GM12892 (cell line): ENCODE results near the gene MEX3C.
A peak's percentile ranks its signal among the peaks of the same experiment; 100 is the strongest.

Experiments
- DNase-seq: peaks from one replicate; pipeline ENCODE4 v3.0.0; 2011; ENCODE audit not compliant: insufficient read length
- FAIRE-seq: peaks from 2 replicates; lab custom pipeline; 2011; peaks lifted over from hg19 to GRCh38; lab: Jason Lieb, UNC
- POLR2A ChIP-seq: IDR thresholded peaks from 2 replicates; pipeline ENCODE4 v1.6.1; 2011; ENCODE audit warnings: low read depth, low read length, control low read depth
- POLR2AphosphoS5 ChIP-seq: IDR thresholded peaks from 2 replicates; pipeline ENCODE4 v1.6.1; 2011; ENCODE audit warnings: low read depth, low read length, control low read depth
- TAF1 ChIP-seq: IDR thresholded peaks from 2 replicates; pipeline ENCODE4 v1.6.1; 2011; ENCODE audit warnings: low read depth, mild to moderate bottlenecking, control low read depth, low read length, borderline replicate concordance

The MEX3C gene

DNA sequence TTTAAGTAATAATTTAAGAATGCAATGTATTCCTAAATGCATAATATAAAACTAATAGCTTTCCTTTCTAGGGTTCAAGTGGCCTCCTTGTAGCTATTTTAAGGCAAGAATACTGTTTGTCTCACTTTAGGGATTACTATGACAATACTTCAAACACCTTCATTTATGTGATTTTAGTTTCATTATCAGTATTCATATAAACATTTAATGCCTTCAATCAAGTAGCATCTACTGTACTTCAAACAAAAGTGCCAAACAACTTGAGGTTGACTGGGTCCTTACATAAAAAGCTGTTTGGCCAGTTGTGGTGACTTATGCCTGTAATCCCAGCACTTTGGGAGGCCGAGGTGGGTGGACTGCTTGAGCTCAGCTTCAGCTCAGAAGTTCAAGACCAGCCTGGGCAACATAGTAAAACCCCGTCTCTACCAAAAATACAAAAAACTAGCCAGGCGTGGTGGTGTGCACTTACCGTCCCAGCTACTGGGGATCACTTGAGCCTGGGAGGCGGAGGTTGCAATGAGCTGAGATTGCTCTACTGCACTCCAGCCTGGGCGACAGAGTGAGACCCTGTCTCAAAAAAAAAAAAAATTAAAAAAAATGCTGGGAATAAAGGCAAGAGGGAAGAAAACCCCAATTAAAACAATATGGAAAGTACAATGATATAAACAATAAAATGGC is 9.3 kb downstream of the MEX3C start:
- no peak for TF ChIP-seq POLR2AphosphoS5
- no peak for TF ChIP-seq POLR2A
- TF ChIP-seq TAF1, result no peak
- DNase-seq, result no peak
- peak; percentile 92 for FAIRE-seq

DNA sequence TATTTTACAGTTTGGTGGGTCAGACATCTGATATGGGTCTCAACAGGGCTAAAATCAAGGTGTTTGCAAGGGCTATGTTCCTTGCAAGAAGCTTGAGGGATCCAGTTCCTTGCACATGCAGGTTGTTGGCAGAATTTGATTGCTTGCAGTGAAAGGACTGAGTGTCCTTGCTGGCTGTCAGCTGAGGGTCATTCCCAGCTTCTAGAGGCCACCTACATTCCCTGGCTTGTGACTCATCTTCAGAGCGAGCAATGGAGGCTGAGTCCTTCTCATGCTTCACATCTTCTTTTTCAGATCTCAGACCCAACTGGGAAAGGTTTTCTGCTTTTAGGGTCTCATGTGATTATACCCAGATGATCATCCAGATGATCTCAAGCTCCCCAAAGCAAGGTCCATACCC is 12.4 kb downstream of the MEX3C start:
- TF ChIP-seq POLR2AphosphoS5, result no peak
- no peak for TF ChIP-seq POLR2A
- no peak for TF ChIP-seq TAF1
- no peak for FAIRE-seq
- DNase-seq, result no peak

DNA sequence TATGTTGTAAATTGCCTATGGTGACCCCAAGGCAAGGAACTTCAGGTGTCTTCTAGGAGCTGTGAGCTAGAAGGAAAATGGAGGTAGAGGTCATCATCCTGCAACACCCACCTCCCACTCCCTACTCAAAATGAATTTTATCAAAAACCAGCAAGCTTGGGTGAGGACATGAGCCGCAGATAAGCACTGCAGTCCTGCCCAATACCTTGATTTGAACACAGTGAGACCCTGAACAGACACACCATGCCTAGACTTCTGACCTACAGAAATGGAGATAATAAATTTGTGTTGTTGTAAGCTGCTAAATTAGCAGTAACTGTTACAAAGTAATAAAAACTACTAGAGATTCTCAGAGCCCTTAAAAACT is 13.4 kb downstream of the MEX3C start:
- FAIRE-seq, result no peak
- no peak for TF ChIP-seq POLR2AphosphoS5
- TF ChIP-seq TAF1, result no peak
- TF ChIP-seq POLR2A, result no peak
- no peak for DNase-seq

DNA sequence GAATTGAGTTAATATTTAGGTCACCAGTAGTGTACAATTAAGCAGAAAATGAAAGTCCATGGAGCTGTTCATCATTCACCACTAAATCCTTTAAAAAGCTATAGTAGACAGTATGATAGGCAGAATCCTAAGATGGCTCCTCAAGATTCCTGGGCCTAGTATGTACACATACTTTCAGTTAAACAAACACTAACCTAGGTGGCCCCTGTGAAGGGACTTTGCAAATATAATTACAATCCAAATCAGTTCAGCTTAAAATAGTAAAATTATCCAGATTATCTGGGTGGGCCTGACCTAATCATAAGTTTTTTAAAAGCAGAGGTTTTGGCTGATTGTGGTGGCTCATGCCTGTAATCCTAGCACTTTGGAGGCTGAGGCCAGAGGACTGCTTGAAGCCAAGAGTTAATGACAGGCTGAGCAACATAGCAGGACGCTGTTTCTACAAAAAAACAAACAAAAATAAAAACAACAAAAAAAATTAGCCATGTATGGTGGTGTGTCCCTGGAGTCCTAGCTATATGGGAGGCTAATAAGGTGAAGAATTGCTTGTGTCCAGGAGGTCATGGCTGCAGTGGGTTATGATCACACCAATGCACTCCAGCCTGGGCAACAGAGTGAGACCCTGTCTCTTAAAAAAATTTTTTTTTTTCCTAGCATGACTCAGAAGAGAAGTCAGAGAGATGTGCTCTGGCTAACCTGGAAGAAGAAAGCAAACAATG is 13.9 kb downstream of the MEX3C start:
- TF ChIP-seq POLR2A (no peak), POLR2AphosphoS5 (no peak), TAF1 (no peak)
- FAIRE-seq (no peak), DNase-seq (no peak)

DNA sequence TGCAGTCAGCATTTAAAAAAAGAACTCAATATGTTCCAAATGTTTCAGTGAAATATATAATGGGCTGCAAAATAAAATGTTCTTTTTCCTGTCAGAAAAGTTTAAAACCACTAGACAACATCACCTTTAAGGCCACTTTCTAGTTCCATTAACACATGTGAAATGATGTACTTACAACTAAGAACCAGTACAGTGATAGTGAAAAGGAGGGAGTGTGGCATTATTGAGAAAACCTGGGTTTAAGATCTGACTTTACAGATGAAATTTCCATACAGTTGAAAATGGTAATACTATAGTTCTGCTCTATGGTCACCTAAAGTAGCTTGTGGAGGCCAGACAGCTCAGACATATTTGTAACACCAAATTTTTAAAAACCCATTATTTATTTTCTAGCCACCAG is 14.7 kb downstream of the MEX3C start:
- DNase-seq (no peak), FAIRE-seq (peak; percentile 67)
- TF ChIP-seq POLR2A, result no peak
- no peak for TF ChIP-seq TAF1
- TF ChIP-seq POLR2AphosphoS5, result no peak

DNA sequence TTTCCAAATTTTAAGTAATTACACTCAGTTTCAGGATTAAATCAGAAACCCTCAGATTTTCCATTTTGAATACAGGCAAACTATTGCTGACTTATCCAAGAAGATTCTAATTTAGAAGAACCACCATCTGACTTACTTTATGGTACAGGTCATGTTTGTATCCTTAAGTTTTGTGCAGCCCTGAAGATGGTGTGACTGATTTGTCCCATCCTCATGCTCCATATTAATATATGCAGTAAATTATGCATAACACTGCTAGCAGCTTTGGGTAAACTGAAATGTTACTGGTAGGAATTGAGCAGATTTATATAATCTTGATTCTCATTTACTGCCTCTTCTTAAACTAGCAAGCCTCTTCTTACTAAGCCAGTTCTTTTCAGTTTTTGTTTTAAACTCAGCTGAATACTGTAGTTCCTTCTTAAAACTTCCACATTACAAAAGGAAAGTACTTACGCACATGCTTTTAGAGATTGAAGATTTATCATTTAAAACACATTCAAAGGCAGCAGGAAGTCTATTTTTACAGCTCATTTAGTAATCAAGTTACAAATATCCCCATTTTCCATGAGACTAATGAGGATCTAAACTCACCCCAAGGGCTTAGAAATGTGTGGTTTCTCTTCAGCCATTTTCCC is 25.7 kb downstream of the MEX3C start:
- DNase-seq (no peak), FAIRE-seq (no peak)
- TF ChIP-seq POLR2AphosphoS5 (no peak), TAF1 (no peak)

DNA sequence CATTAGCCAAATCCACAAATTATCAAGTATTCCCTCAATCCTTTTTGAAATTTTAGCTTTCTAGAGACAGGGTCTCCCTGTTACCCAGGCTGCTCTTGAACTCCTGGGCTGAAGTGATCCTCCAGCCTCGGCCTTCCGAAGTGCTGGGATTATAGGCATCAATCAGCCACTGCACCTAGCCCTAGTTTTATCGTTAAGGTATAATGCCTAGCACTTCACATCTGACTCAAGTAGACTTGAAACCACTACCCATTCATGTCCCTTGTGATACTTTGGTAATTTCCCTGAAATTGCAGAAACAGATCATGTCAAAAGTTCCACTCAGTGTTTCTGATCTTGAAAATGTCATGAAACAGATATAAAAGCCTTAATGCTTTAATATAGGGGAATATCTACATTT is 26.3 kb downstream of the MEX3C start:
- FAIRE-seq (peak; percentile 65), DNase-seq (no peak)
- TF ChIP-seq TAF1 (no peak), POLR2A (no peak), POLR2AphosphoS5 (no peak)

DNA sequence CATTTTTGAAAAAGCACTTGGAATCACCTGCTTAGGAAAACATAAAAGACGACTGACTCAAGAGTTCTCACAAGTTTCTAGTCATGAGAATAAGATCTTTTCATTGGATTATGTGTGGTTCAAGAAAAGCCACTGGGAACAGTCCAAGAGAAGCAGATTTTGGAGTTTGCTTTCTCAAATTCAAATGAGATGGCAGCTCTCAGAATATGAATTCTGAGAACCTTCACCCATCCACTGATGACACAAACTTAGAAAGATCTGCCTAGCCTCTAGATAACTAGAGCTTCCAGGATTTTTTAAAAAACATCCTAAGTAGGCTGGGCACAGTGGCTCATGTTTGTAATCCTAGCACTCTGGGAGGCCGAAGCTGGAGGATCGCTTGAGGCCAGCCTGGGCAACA is 26.8 kb downstream of the MEX3C start:
- no peak for FAIRE-seq
- DNase-seq, result no peak
- TF ChIP-seq POLR2AphosphoS5 (no peak), POLR2A (no peak), TAF1 (no peak)

DNA sequence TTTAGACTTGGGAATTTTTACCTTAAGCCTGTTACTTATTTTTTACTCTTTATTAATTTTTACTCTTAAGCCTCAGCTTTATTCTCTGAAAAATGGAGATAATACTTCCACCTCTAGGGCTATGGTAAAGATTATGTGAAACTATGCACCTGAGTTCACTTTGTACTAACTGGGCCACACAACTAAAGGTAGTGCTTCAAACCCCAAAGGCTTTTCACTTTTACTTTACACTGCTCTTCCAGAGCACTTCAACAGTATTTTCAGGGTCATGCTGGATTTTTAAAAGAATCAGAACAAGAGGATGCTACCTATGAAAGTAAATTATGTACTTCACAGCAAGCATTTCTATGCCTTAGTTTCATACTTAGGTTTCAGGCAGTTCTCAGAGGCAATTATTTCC is 27.8 kb downstream of the MEX3C start:
- TF ChIP-seq POLR2AphosphoS5 (no peak), TAF1 (no peak), POLR2A (no peak)
- FAIRE-seq, result no peak
- DNase-seq, result no peak

DNA sequence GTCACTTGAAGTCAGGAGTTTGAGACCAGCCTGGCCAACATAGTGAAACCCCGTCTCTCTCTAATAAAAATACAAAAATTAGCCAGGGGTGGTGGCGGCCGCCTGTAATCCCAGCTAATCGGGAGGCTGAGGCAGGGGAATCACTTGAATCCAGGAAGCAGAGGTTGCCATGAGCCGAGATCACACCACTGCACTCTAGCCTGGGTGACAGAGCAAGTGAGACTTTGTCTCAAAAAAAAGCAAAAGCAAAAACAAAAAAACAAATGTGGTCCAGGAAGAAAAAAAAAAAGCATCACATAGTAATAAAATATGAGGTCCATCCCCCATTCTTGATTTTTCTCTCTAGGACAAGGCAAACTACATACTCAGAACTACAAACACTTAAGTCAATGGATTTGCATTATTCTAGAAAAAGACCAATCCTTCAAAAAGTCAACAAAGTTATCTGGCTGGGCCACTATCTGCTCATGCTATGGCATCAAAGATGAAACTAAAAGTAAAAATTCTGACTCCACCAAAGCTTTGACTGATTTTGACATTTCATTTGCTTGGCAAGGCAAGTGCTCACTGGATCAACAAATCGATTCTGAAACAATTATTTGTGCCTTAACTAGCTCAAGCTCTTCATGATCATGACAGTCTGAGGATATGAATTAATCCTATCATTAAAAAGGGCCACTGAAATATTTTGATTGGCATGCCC is 28.4 kb downstream of the MEX3C start:
- FAIRE-seq (peak; percentile 75), DNase-seq (no peak)
- TF ChIP-seq POLR2AphosphoS5 (no peak), TAF1 (no peak), POLR2A (no peak)

DNA sequence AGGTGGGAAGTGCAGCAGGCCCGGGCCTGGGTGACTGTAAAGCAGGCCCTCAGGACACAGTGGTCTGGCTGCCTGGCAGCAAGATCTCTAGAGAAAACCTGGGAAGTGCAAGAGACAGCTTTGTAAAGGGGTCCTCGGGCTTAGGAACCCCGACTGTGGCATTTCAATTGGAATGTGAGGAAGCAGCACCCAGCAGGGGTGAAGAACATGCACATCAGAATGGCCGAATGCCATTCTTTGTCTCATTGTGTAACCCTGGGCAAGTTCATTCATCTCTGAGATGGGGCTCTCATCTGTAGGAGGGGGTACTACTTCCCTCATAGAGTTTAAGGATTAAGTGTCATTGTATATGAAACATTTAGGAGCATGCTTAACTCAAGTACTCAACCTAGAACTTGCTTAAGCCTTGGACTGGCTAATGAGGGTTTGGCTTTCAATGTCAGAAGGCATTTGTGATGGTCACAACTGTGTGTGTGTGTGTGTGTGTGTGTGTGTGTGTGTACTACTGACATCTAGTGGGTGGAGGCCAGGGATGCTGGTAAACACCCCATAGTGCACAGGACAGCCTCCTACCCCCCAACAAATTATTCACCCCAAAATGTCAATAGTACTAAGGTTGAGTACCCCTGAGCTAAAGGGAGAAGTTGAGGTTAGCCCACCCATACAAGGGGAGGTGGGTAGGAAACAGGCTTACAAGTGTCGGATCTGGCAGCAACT is 29.3 kb downstream of the MEX3C start:
- DNase-seq (no peak), FAIRE-seq (peak; percentile 64)
- TF ChIP-seq POLR2AphosphoS5 (no peak), TAF1 (no peak), POLR2A (no peak)

DNA sequence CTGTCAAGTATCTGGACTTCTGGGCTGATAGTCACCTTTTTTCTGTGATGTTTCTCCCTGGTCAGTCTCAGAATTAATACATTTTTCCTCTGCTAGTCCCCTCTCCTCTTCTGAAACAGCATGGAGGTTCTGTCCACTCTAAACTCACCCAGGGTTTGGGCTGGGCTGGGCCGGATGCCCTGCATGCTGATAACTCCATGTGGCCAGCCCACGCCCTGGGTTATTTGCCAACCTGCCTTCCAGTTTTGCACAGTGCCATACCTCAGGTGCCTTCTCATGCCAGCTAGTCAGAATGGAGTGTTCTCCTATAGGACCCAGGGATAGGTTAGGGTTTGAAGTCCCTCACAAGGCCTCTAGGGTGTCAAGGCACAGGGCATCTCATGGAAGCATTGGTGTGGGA is 32.2 kb downstream of the MEX3C start:
- TF ChIP-seq TAF1 (no peak), POLR2A (no peak), POLR2AphosphoS5 (no peak)
- FAIRE-seq, result no peak
- DNase-seq, result no peak
